Esophagus muscularis mucosa (tissue), 4 donors: ENCODE results near the gene NPRL2. TPM values are rescaled to one million over a fixed set of nuclear protein-coding genes. Genes with fewer than 3 reads are reported as not detected.

Source experiments
- DNase-seq: peaks from one replicate; pipeline ENCODE4 v3.0.0-alpha.2; 2017; ENCODE audit errors: extremely low spot score
- H3K27ac ChIP-seq, 4 donors: fragments of 200-600 bp; sonication (generic); replicated peaks in 1 of 4; 1 replicate in 3 of 4; 2 replicates in 1 of 4; pipeline ENCODE4 v1.5.1; 2016 to 2019; ENCODE audit warnings: mild to moderate bottlenecking in 1 of 4
- H3K27me3 ChIP-seq, 4 donors: fragments of 200-600 bp; sonication (generic); one replicate each; pipeline versions ENCODE4 v1.5.1 to v1.6.0; 2016 to 2019
- H3K36me3 ChIP-seq, 4 donors: fragments of 200-600 bp; sonication (generic); one replicate each; pipeline ENCODE4 v1.5.1; 2016 to 2019
- H3K4me1 ChIP-seq, 4 donors: fragments of 200-600 bp; sonication (generic); one replicate each; pipeline ENCODE4 v1.5.1; 2016 to 2019
- H3K4me3 ChIP-seq, 4 donors: fragments of 200-600 bp; sonication (generic); 1 replicate in 2 of 4; 2 replicates in 2 of 4; pipeline ENCODE4 v1.5.1; 2016 to 2019; ENCODE audit warnings: mild to moderate bottlenecking in 4 of 4, moderate library complexity in 1 of 4
- H3K9me3 ChIP-seq, 4 donors: fragments of 200-600 bp; sonication (generic); 1 replicate in 3 of 4; 2 replicates in 1 of 4; pipeline ENCODE4 v1.5.1; 2016 to 2019
- CTCF ChIP-seq, 3 experiments: fragments of 200-600 bp in 2 of 3; fragments of 450-650 bp in 1 of 3; sonication (generic) in 2 of 3; IDR thresholded peaks; one replicate each; pipeline ENCODE4 v1.5.1; 2017 to 2019; ENCODE audit warnings: antibody characterized with exemption in 3 of 3, mild to moderate bottlenecking in 2 of 3, moderate library complexity in 1 of 3
- EP300 ChIP-seq: sonication (generic); formaldehyde crosslinking; IDR thresholded peaks from one replicate; pipeline ENCODE4 v1.6.1; 2017; ENCODE audit warnings: antibody characterized with exemption
- POLR2A ChIP-seq: fragments of 450-650 bp; IDR thresholded peaks from one replicate; pipeline ENCODE4 v1.6.1; 2017; ENCODE audit warnings: antibody characterized with exemption, moderate library complexity, mild to moderate bottlenecking, low read depth
- POLR2AphosphoS5 ChIP-seq, 2 donors: sonication (generic); formaldehyde crosslinking; IDR thresholded peaks; one replicate each; pipeline ENCODE4 v1.6.1; 2017; ENCODE audit warnings: antibody characterized with exemption in 2 of 2
- WGBS: methylation state at CpG from one replicate; pipeline ENCODE4 v1.1.5; 2018; 5-methylcytosine and 5-hydroxymethylcytosine counted together
- intact Hi-C: fragments of 100-400 bp; cut with DNase I; formaldehyde crosslinking; loops from one replicate; pipeline ENCODE4 v1.15.1; 2023
- total RNA-seq, 4 donors: library from RNA; depleted of rRNA; stranded (reverse); fragments of >200 nt; gene quantifications; one replicate each; pipeline versions ENCODE4 v1.1.0 to v1.2.1, GENCODE V29; 2016

NPRL2 gene
- total RNA-seq, 4 donors from 2014 or later = 10.4 to 16.7 (median 14.2) TPM

- Histone ChIP-seq H3K36me3 (no peaks in the 10 kb centered on the region), H3K9me3 (no peaks in the 10 kb centered on the region), H3K27ac (peak overlapping the region; percentile 96 to 100 (median 98)), H3K4me1 (peaks cover 44 to 66% (median 60%) of the 10 kb centered on the region in 4 donors), H3K27me3 (peaks cover 0 to 3% (median 0%) of the 10 kb centered on the region in 4 donors), H3K4me3 (peak overlapping the region; percentile 57 to 74 (median 67))
- WGBS = 87% methylated on average over 5 of the region's 9 CpGs
- intact Hi-C loops = no loop called here
- TF ChIP-seq EP300 (no peak), POLR2A (no peak), CTCF (IDR thresholded peaks at IDR 0.05) (no peak), POLR2AphosphoS5 (IDR thresholded peaks at IDR 0.05) (no peak)
- DNase-seq = no peak
Measured at GRCh38 chr3:50341537-50341936, 9.0 kb downstream of the NPRL2 start.

GRCh38 chr3:50340448-50341329 lies 9.9 kb downstream of the NPRL2 start, which contains the start of gene RASSF1:
Gene RASSF1, minus strand, starts transcription at chr3:50340836. Its CDS starts 31 bp downstream, at chr3:50340805.
- Histone ChIP-seq H3K9me3 (no peaks in the 10 kb centered on the region), H3K27me3 (peaks cover 0 to 3% (median 0%) of the 10 kb centered on the region in 4 donors), H3K27ac (peak within 1 kb of the TSS; percentile 96 to 100 (median 98)), H3K36me3 (no peaks in the 10 kb centered on the region), H3K4me3 (peak within 1 kb of the TSS; percentile 57 to 74 (median 67)), H3K4me1 (peaks cover 51 to 66% (median 64%) of the 10 kb centered on the region in 4 donors)
- 38% methylated on average over 34 of the region's 85 CpGs for WGBS
- intact Hi-C loops = no loop called here
- TF ChIP-seq POLR2AphosphoS5 (IDR thresholded peaks at IDR 0.05) = peak; percentile 59 to 80
- TF ChIP-seq CTCF (IDR thresholded peaks at IDR 0.05) = no peak
- TF ChIP-seq EP300 = no peak
- TF ChIP-seq POLR2A = peak; percentile 33
- DNase-seq = no peak

GRCh38 chr3:50340147-50340447 lies 10.5 kb downstream of the NPRL2 start:
- no peaks in the 10 kb centered on the region for H3K27me3 ChIP-seq
- 46% methylated on average over 5 of the region's 9 CpGs for WGBS
- DNase-seq = no peak
- no peaks in the 10 kb centered on the region for H3K9me3 ChIP-seq
- H3K4me1 ChIP-seq = peaks cover 51 to 66% (median 64%) of the 10 kb centered on the region in 4 donors
- peak overlapping the region; percentile 57 to 74 (median 67) for H3K4me3 ChIP-seq
- intact Hi-C loops = no loop called here
- no peak for TF ChIP-seq POLR2AphosphoS5 (IDR thresholded peaks at IDR 0.05)
- no peak for TF ChIP-seq CTCF (IDR thresholded peaks at IDR 0.05)
- no peak for TF ChIP-seq POLR2A
- TF ChIP-seq EP300 = no peak
- H3K36me3 ChIP-seq = no peaks in the 10 kb centered on the region
- H3K27ac ChIP-seq = peak overlapping the region; percentile 96 to 100 (median 98)

GRCh38 chr3:50339485-50340146 lies 11.0 kb downstream of the NPRL2 start:
- Histone ChIP-seq H3K9me3 (no peaks in the 10 kb centered on the region), H3K27ac (peak overlapping the region; percentile 96 to 100 (median 98)), H3K27me3 (no peaks in the 10 kb centered on the region), H3K4me1 (peaks cover 55 to 69% (median 66%) of the 10 kb centered on the region in 4 donors), H3K4me3 (peak overlapping the region; percentile 57 to 74 (median 67)), H3K36me3 (no peaks in the 10 kb centered on the region)
- WGBS = 81% methylated on average over 13 of the region's 14 CpGs
- TF ChIP-seq EP300 = no peak
- no peak for TF ChIP-seq POLR2A
- TF ChIP-seq CTCF (IDR thresholded peaks at IDR 0.05) = no peak
- no peak for TF ChIP-seq POLR2AphosphoS5 (IDR thresholded peaks at IDR 0.05)
- intact Hi-C loops = no loop called here
- no peak for DNase-seq
